Measurements from ENCODE around the gene NEK6.
A peak's percentile ranks its signal among the peaks of the same experiment; 100 is the strongest.

The NEK6 gene

GRCh38 chr9:124257844-124258606 lies at the start of gene NEK6:
Gene NEK6 (plus strand): TSS chr9:124257949. CDS start chr9:124301965, 44,016 bp downstream.
- DNase-seq: peak; percentile 45 to 63

GRCh38 chr9:124208571-124208970 lies 49.2 kb upstream of the NEK6 start:
- DNase-seq: peak in 1 of 2 donors; percentile 38

GRCh38 chr9:124209279-124209678 lies 48.5 kb upstream of the NEK6 start:
- no peak for DNase-seq

DNA sequence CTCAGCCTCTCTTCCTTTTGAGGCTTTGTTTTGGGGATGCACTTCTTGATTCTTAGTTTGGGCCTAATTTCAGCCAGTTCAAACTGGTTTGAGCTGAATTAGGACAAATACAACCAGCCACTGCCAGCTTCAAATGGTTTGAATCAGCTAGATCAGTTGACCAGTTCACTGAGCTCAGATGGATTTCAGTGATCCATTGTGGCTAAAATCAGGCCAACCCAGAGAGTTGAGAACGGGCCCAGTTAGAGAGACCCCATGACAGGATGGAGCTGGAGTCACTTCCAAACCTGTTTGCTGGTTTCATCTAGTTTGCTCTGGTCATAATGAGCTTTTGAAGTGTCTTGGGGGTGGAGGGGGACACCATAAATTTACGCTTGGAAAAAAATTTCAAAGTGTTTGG lies 48.0 kb upstream of the NEK6 start:
- no peak for DNase-seq

DNA sequence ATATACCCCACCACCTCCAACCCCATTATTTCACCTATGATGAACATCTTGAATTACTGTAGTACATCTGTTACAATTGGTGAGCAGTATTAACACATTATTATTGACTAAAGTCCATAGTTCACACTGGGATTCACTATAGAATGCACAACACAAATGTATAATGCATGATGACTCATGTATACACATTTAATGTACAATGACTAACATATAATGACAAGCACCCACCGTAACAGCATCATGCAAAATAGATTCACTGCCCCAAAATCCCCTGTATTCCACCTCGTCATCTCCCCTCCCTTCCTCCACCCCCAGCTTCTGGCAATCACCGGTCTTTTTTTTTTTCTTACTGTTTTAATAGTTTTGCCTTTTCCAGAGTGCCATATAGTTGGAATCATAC lies 47.1 kb upstream of the NEK6 start:
- DNase-seq: no peak

DNA sequence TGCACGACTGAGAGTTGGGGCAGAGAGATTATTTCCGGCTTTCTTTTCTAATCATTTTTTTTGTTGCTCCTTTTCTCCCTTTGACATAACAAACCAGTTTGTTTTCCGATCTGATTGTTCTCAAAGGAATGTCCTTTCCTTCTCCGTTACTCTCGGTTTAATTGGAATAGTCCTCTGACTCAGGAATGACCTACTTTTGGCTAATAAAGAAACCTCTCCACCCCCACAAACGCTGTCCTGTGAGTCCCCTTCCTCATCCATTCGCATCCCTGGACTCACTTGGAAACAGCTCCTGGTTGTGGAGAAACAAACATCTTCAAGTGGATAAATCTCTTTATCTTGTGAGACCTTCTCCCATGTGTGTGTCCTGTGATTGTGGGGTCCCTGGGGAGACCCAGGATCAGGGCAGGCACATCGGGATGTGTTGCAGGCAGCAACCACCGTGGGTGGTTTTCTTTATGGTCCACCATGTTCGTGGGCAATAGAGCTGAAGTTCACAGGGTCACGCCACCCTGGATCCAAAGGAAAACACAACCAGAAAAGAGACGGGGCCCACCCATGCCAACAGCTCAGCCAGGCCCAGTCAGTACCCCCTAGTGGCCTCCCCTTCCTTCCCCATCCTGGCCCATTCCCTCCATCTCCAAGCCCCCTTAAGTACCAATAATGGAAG lies 45.2 kb upstream of the NEK6 start:
- DNase-seq: no peak

DNA sequence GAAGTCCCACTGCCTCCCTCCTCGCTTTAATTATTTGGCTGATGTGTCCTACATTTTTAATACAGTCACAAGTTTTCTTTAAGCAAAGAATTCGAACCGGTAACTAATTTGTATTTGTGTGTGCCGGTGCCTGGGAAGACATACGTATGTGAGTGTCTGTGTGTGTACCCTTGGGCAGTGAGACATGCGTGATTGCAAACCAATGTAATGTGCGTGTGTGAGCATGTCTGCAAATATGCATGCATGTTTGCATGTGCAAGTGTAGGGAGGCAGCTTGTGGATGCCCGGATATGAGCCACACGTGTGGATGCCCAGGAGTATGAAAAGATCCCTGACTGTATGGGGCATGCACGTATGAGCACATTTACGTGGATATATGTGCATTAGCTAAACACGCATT lies 44.4 kb upstream of the NEK6 start:
- DNase-seq: no peak

- no peak for DNase-seq
Observed at GRCh38 chr9:124214116-124214515, 43.6 kb upstream of the NEK6 start.

DNA sequence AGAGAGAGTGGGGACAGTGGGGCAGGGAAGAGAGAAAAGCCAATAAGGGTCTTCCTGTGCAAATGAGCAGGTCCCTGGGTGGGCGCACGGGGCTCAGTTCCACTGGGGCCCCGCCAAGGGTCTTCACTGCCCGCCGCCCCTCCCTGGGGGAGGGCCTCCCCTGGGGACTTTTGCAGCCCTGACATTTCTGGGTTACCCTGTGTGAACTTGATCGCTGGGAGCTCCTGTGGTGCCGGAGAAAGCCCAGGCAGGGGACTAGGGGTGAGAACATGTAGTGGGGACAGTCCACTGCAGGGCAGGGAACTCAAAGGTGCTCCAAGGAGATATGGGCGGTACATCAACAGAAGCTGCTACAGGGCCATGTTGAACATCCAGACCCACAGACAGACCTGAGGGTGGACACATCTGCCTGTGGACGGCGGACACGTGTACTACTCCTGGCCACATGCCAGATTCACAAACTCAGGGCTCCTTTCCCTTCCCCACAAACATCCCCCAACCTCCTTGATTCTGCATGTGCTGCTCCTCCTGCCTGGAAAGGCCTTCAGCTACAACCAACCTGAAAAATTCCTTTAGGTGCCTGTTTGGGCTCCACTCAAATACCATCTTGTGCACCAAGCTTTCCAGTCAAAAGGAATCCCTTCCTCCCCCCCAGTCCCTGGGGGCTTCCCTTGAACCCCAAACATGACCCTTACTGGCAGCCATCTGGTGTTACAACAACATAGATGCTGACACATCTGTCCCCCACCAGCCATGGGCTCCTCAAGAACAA lies 43.0 kb upstream of the NEK6 start:
- no peak for DNase-seq

- DNase-seq: no peak
Observed at GRCh38 chr9:124215368-124215910, 42.3 kb upstream of the NEK6 start.

DNA sequence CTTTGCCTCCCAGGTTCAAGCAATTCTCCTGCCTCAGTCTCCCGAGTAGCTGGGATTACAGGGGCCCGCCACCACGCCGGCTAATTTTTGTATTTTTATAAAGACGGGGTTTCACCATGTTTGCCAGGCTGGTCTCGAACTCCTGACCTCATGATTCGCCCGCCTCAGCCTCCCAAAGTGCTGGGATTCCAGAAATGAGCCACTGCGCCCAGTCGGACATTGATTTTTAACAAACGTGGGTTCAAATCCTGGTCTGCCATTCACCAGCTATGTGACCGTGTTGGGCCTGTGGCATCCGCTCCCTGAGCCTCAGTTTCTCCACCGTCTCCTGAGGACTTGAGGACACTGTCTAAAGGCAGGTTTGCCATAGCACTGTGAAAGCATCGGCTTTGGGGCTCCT lies 41.8 kb upstream of the NEK6 start:
- DNase-seq: no peak

- peak; percentile 67 to 73 for DNase-seq
Observed at GRCh38 chr9:124216474-124217176, 41.1 kb upstream of the NEK6 start.

- DNase-seq: no peak
Observed at GRCh38 chr9:124217836-124218437, 39.8 kb upstream of the NEK6 start.

- peak; percentile 31 to 78 for DNase-seq
Observed at GRCh38 chr9:124218438-124218982, 39.2 kb upstream of the NEK6 start.

GRCh38 chr9:124218987-124219461 lies 38.7 kb upstream of the NEK6 start:
- DNase-seq: no peak

DNA sequence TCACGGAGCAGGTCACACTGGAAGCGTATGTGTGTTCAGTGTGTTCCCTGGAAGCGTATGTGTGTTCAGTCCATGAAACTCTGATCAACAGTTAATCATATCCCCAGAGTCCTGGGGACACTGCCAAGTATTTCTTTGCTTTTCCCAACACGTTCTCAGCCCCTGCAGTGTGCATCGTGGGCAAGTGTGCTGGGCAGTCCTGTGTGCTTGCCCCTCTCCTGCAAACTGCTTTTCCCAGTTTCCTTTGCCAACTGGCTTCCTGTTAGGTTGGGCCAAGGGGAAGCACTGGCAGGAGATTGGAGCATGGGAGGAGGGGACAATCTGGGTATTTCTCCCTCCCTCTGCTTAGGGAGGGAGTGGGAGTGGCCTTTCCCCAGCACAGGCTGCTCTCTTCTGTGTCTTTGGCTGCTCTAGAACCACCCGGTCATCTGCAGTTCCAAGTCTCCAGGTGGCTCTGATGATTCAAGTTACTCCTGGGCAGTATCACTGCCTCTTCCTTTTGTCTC lies 36.8 kb upstream of the NEK6 start:
- DNase-seq: no peak

GRCh38 chr9:124221676-124222075 lies 36.1 kb upstream of the NEK6 start:
- no peak for DNase-seq

DNA sequence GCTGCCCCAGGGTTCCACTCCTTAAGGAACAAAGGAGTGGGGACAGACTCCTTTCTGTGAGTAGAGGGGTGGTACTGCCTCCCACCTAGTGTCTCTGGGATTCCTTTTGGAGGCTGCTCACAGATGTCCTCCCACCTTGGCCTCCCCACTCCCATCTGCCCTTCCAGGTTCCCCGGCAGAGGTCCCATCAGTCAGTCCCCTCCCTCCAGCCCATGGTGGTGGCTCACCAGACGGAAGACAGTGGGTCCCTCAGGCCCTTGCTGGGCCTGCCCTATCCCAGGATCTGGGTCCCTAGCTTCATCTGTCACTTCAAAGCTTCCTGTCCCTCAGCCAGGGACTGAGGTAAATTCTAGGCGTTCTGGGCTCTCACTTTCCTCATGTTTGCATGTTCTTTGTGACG lies 35.6 kb upstream of the NEK6 start:
- no peak for DNase-seq

GRCh38 chr9:124222918-124223720 lies 34.6 kb upstream of the NEK6 start:
- peak in 1 of 2 donors; percentile 63 for DNase-seq

GRCh38 chr9:124225945-124226344 lies 31.8 kb upstream of the NEK6 start:
- DNase-seq: no peak

DNA sequence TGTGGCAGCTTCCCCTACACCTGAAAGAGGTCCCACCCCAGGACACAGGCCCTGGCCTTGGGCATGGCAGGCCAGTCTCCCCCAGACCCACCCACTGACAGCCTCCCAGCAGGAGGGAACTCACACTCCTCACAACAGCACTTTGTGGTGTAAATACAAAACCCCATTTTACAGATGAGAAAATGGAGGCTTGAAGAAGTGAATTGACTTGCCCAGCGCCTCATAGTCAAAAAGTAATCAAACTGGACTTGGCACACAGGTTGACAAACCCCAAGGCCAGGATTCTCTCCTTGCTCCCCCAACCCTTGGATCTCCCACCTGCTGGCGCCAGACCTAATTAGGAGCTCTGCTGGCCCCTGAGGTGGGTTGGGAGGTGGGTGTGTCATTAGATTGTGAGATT lies 29.2 kb upstream of the NEK6 start:
- no peak for DNase-seq

Measured in CD4-positive, alpha-beta T cell treated with Interferon alpha-2 for 1 hour (primary cell).